Dermis blood vessel endothelial cell (primary cell): ENCODE data around the gene MTHFD1L. TPM values are rescaled to one million over a fixed set of nuclear protein-coding genes. Genes with fewer than 3 reads are reported as not detected.
"Not testable (repeated sequence)": the region's sequence is repeated elsewhere in the genome, so short reads cannot be mapped to it uniquely, and the experiment has no call there.

Source experiments
- DNase-seq: peaks from one replicate; pipeline ENCODE4 v3.0.0; 2010
- total RNA-seq: library from RNA; depleted of rRNA; stranded (reverse); fragments of >200 nt; gene quantifications from 2 replicates; pipeline ENCODE4 v1.2.3, GENCODE V29; 2014

Gene MTHFD1L
- total RNA-seq, 1 donor from 2014 or later = 38.6 TPM

DNA sequence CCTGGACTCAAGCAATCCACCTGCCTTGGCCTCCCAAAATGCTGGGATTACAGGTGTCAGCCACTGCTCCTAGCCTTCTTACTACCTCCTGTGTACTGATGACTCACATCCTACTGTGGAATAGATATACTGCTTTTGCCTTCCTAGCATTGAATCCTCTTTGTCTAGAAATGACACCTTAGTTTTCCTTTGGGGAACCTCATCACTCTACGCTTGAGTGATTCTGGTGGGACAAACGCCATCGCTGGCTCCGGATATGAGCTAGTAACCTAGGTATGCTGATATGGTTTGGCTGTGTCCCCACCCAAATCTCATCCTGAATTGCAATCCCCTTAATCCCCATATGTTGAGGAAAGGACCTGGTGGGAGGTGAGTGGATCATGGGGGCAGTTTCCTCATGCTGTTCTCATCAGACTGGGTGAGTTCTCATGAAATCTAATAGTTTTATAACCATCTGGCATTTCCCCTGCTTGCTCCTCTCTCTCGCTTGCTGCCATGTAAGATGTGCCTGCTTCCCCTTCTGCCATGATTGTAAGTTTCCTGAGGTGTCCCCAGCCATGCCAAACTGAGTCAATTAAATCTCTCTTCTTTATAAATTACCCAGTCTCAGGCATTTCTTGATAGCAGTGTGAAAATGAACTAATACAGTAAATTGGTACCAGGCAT lies 261.8 kb downstream of the MTHFD1L start:
- DNase-seq = not testable (repeated sequence)

DNA sequence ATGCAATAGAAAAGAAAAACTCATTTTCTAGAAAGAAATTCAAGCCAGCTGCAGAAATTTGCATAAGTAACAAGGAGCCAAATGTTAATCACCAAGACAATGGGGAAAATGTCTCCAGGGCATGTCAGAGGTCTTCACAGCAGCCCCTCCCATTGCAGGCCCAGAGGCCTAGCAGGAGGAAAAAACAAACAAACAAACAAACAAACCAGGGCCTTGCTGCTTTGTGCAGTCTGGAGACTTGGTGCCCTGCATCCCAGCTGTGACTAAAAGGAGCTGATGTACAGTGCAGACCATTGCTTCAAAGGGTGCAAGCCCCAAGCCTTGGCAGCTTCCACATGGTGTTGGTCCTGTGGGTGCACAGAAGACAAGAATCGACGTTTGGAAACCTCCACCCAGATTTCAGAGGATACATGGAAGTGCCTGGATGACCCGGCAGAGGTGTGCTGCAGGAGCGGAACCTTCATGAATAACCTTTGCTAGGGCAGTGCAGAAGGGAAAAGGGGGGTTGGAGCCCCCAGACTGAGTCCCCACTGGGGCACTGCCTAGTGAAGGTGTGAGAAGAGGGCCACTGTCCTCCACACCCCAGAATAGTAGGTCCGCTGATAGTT lies 263.4 kb downstream of the MTHFD1L start:
- DNase-seq = no peak

DNA sequence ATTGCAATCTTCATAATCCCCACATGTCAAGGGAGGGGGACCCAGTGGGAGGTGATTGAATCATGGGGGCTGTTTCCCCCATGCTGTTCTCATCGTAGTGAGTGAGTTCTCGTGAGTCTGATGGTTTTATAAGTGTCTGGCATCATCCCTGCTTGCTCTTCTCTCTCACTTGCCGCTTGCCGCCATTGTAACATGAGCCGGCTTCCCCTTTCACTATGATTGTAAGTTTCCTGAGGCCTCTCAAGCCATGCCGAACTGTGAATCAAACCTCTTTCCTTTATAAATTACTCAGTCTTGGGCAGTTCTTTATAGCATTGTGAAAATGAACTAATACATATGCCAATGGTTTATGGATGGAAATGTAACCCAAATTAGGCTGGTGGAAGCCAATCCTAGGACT lies 264.8 kb downstream of the MTHFD1L start:
- no peak for DNase-seq

DNA sequence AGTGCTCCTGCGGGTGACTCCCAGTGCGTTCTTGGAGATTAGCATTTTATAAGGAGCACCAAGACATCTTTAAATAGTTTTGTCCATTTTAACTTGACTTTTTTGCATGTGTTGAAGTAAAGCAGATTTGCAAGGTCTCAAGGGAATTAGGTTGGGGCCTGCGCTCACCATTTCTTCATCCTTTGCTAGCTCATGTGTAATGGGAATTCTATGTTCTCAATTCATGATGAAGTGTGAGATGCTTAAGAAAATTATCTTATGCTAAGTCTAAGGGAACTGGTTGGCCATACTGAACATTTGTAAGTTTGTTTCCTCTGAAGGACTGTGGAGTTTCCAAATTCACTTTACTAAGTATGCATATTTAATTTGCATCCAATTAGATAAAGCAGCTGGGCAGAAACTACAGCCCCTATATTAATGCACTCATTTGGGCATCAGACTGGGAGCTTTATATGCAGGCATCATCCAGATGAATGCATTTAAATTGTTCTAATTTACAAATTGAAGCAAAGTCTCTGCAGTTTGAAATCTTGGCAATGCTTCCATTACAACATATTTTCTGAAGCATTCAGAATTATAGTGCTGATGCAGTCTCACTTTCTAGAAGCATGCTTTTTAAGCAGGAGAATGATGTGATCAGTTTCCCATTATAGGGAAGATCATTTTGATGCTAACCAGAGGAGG lies 266.0 kb downstream of the MTHFD1L start:
- no peak for DNase-seq

DNA sequence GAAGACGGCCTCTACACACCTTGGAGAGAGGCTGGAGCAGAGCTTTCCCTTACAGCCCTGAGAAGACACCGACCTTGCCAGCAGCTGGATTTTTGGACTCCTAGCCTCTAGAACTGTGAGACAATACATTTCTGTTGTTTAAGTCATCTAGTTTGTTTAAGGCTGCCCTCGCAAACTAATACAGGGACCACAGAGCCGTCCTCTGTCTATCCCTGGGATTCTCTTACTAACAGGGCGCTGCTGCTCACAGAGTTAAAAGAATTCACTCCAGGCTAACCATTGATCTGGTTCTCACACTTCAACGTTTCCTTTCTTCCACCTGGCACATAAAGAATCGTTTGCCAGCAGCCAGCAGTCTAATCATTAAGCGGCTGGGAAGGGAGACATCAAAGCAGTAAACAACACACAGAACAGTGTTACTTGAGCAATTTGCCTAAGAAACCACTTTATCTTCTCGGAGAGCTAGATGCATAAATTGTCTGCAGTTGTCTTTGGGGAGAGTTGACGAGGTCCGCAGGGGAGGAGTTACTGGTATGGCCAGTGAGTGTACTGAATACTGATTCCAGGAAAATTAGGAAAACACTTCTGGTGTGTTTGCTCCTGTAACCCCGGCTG lies 270.7 kb downstream of the MTHFD1L start:
- DNase-seq = no peak

DNA sequence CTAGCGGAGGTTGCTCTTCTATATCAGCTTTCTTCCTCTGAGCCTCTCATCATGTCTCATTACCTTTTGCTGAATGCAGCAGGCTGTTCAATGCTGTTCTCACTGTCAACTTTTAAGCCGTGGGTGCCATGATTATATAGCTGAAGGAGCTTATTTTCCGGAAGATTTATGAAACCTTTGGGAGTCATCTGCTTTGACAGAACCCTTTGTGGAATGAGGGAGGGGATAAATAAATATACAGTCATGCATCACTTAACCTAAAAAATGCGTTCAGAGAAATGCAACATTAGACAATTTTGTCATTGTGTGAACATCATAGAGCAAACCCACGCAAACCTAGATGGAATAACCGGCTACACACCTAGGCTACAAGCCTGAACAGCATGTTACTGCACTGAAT lies 272.0 kb downstream of the MTHFD1L start:
- DNase-seq = no peak

DNA sequence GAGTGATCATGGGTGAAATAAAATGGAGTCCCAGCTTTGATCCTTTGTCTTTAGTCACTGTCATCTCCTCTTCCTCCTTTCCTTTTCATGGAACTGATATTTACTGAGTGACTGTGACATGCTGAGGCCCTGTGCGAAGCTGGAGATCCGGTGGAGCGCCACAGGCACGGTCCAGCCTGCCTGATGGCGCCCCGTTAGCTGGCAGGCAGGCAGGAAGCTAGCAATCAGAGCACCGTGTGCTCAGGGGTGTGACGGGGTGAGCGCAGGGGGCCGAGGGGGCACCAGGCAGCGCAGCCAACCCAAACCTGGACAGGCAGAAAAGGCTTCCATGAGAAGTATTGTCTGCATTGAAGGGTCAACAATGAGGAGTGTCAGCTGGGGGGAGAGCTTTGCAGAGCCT lies 274.0 kb downstream of the MTHFD1L start:
- DNase-seq = no peak

DNA sequence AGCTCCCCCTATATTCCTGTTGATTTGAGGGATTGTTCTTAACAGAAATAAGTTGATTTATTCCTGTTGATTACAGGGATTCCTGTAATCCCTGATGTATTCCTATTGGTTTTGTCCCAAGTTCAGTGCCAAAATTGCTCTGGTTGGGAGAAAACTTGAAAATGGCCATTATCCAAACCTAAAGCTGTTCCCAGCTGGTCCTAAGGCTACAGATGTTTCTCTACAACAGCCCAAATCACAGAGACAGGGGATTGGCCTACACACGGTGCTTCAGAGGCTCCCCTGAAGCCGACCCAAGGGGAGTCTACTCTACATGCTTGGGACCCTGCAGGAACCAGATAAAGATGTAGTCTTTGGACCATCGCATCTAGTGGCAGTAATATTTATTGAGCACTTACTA lies 275.3 kb downstream of the MTHFD1L start:
- no peak for DNase-seq

DNA sequence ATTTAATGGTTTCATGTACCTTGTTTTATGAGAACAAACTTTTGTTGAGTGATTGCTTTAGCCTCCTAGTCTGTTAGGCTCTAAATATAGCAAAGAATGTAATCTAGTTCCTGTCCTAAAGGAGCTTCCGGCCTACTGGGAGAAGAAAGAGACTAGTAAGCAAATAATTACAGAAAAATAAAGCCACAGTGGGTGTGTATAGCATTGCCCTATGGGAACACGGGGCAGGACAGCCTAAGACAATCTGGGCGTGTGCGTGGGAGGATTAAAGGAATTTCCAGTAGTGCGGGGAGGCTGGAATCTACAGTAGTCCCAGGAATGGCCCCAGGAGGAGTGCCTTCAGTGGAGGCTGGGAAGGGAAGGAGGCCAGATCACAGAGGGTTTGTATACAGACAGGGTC lies 276.2 kb downstream of the MTHFD1L start:
- DNase-seq = peak; percentile 80

DNA sequence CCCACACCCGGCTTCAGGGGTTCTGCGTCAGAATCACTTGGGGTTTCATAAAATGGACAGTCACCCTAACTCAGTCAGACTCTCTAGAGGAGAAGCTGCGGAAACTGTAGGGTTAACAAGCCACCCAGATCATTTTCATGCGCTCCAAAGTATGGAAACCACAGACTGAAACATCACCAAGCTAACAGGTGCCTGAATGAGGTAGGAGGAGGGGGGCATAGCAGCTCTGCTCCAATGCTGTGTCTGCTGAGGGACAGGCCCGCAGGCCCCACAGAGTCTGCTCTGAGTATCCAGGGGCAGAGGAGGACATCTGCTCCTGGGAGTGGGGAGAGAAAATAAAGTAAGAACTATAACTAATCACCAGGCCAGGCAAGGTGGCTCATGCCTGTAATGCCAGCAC lies 277.2 kb downstream of the MTHFD1L start:
- no peak for DNase-seq

DNA sequence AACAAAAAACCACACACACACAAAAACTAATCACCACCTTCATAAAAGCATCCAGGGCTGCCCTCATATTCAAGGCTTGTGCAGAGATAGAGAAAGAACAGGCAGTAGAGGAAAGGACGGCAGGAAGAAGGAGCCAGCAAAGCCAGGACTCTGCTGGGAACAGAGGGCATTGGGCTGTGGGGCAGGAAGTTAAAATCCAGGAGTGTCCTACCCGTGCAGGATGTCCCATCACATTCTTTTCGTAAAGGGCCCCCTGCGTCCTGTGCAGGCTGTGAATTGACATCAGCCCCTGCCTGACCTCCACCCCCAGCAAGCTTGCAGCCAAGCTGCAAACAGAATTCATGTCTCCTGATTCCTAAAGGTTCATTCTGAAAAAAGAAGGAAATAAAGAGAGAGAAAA lies 277.8 kb downstream of the MTHFD1L start:
- DNase-seq = no peak

DNA sequence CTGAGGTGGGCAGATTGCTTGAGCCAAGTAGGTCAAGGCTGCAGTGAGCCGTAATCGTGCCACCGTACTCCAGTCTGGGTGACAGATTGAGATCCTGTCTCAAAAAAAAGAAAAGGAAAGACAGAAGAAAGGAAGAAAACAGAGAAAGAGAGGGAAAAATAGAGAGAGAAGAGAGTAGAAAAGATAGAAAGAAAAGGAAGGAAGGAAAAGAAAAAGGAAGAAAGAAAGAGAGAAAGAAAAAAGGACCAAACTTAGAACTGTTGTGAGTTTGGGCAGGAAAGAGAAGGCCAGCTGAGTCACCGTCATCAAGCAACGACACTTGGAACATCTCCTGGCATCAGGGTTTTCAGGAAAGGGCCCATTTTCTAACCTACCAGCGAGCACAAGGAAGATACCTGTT lies 278.3 kb downstream of the MTHFD1L start:
- DNase-seq = no peak

DNA sequence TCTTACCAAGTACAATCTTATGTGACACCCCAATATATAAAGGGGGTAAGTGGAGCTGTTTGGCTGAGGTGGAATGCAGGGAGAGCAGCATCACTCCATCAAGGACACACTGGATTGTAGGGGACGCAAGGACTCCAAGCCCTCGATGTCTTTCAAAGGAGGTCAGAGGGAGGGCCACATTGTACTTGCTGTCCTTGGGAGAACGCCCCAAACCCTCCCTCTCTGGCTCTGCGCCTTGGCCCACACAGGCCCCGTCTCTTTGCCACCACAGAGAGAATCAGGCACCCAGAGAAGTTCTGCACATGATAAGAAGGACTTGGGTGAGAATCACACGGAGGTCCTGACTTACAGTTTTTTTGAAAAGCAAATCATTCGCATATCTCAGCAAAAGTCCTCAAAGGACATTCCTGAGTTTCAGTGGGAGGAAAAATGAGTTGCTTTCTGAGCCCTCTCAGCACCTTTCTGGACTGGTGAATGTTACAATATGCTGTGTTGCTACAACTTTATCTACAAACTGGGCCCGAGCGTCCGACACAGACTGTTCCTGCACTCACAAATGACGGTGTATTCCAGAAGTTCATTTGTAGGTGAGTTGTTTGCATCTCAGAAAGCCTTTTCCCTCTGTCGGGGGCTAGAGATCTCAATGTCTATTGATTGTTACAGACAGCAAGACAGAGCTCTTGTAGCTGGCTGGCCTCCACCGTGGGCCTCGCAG lies 281.8 kb downstream of the MTHFD1L start:
- DNase-seq = no peak

DNA sequence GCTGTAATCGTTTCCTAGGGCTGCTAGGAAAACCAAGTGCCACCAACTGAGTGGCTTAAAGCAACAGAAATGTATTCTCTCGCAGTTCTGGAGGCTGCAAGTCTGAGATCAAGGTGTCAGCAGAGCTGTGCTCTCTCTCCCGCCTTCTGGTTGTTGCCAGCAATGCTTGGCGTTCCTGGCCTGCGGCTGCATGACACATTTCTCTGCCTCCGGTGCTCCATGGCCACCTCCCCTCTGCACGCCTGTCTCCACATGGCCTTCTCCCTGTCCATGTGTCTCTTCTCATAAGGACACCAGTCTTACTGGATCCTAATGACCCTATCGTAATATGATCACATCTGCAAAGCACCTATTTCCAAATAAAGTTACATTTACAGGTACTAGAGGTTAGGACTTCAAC lies 282.6 kb downstream of the MTHFD1L start:
- no peak for DNase-seq

DNA sequence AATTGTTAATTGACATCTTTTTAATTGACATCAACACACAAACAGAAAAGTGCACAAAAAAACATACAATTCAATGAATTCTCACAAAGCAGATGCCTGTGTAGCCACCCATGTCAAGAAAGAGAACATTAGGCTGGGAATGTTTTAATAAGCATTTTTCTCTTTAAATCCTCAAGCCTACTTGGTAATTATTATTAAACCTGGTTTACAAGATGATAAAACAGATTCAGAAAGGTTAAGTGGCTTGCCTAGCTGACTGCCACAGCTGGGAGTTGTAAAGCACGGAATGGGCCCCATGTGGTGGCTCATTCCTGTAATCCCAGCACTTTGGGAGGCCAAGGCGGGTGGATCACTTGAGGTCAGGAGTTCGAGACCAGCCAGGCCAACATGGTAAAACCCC lies 284.3 kb downstream of the MTHFD1L start:
- no peak for DNase-seq
